ENCODE measurements around the gene MAPKAP1.

GRCh38 chr9:125492719-125493118 lies 214.3 kb downstream of the MAPKAP1 start:
- no peak for TF ChIP-seq SPI1 (IDR thresholded peaks at IDR 0.05; ENCODE audit: low read depth, low read length)
- TF ChIP-seq POLR2A (IDR thresholded peaks at IDR 0.05; ENCODE audit: low read depth, low read length), result no peak
- no peak for TF ChIP-seq POU2F2 (IDR thresholded peaks at IDR 0.05; ENCODE audit: low read depth, low read length)
- TF ChIP-seq TAF1 (IDR thresholded peaks at IDR 0.05; ENCODE audit: low read depth, low read length), result no peak
